HG03520 (cell line): Measurements from ENCODE around the gene MYH14.

Experiments used
- ATAC-seq: cut with Tn5 transposase; IDR thresholded peaks from one replicate; pipeline ENCODE4 v1.9.1; 2021; ENCODE audit warnings: mild to moderate bottlenecking, moderate library complexity; ENCODE audit not compliant: unreplicated experiment

MYH14 gene

GRCh38 chr19:50255115-50255514, 51.7 kb downstream of the MYH14 start:
- ATAC-seq = no peak

GRCh38 chr19:50257141-50257540, 53.7 kb downstream of the MYH14 start:
- no peak for ATAC-seq

GRCh38 chr19:50258918-50259372, 55.5 kb downstream of the MYH14 start:
- no peak for ATAC-seq

- ATAC-seq = no peak
Observed at GRCh38 chr19:50261446-50261970, 58.1 kb downstream of the MYH14 start.

- ATAC-seq = no peak
Observed at GRCh38 chr19:50263176-50263575, 59.8 kb downstream of the MYH14 start.

- ATAC-seq = no peak
Observed at GRCh38 chr19:50264483-50265186, 61.2 kb downstream of the MYH14 start.

- ATAC-seq = no peak
Observed at GRCh38 chr19:50266041-50266440, 62.6 kb downstream of the MYH14 start.

GRCh38 chr19:50266896-50267295, 63.5 kb downstream of the MYH14 start:
- no peak for ATAC-seq

GRCh38 chr19:50268041-50268440, 64.6 kb downstream of the MYH14 start:
- no peak for ATAC-seq

- ATAC-seq = no peak
Observed at GRCh38 chr19:50268501-50268900, 65.1 kb downstream of the MYH14 start.

- no peak for ATAC-seq
Observed at GRCh38 chr19:50269653-50270052, 66.2 kb downstream of the MYH14 start.

GRCh38 chr19:50272263-50272897, 69.0 kb downstream of the MYH14 start:
- no peak for ATAC-seq

- no peak for ATAC-seq
Observed at GRCh38 chr19:50273821-50274220, 70.4 kb downstream of the MYH14 start.

- no peak for ATAC-seq
Observed at GRCh38 chr19:50275577-50276368, 72.4 kb downstream of the MYH14 start.

GRCh38 chr19:50276370-50277063, 73.1 kb downstream of the MYH14 start:
- no peak for ATAC-seq

GRCh38 chr19:50277966-50278580, 74.7 kb downstream of the MYH14 start:
- no peak for ATAC-seq

GRCh38 chr19:50280074-50280473, 76.7 kb downstream of the MYH14 start:
- no peak for ATAC-seq

- no peak for ATAC-seq
Observed at GRCh38 chr19:50280983-50281382, 77.6 kb downstream of the MYH14 start.

GRCh38 chr19:50281491-50281890, 78.1 kb downstream of the MYH14 start:
- no peak for ATAC-seq

GRCh38 chr19:50285833-50286232, 82.4 kb downstream of the MYH14 start:
- ATAC-seq = no peak
